HepG2 (cell line): ENCODE results near the gene S100A13. TPM values are rescaled to one million over a fixed set of nuclear protein-coding genes. Genes with fewer than 3 reads are reported as not detected.

Experiments used
- FOSL2 ChIP-seq: sonication (generic); formaldehyde crosslinking; IDR thresholded peaks from 2 replicates; pipeline ENCODE4 v1.4.0; 2020; ENCODE audit warnings: missing genetic modification reagents
- HDAC6 ChIP-seq: fragments of 200-600 bp; sonication (generic); IDR thresholded peaks from 2 replicates; pipeline ENCODE4 v1.7.0; 2017; ENCODE audit warnings: mild to moderate bottlenecking, antibody characterized with exemption, low read length, low read depth
- HES4 ChIP-seq: sonication (generic); formaldehyde crosslinking; IDR thresholded peaks from 2 replicates; pipeline ENCODE4 v1.9.0; 2021; ENCODE audit warnings: mild to moderate bottlenecking, missing genetic modification reagents, borderline replicate concordance
- HOXA3 ChIP-seq: sonication (generic); formaldehyde crosslinking; IDR thresholded peaks from 2 replicates; pipeline ENCODE4 v1.5.0; 2020; ENCODE audit warnings: missing genetic modification reagents
- HOXD1 ChIP-seq: sonication (generic); formaldehyde crosslinking; IDR thresholded peaks from 2 replicates; pipeline ENCODE4 v1.5.0; 2020; ENCODE audit warnings: missing genetic modification reagents
- KLF16 ChIP-seq, 2 experiments: sonication (generic) in 1 of 2; formaldehyde crosslinking in 1 of 2; IDR thresholded peaks; 2 replicates each; pipeline versions ENCODE4 v1.6.1 to v1.8.0; 2016 to 2023; ENCODE audit warnings: missing genetic modification reagents in 2 of 2, missing compliant biosample characterization in 1 of 2
- KLF9 ChIP-seq: IDR thresholded peaks from 2 replicates; pipeline ENCODE4 v1.6.1; 2016; ENCODE audit warnings: low read depth
- MAF1 ChIP-seq: sonication (generic); formaldehyde crosslinking; IDR thresholded peaks from 2 replicates; pipeline ENCODE4 v1.5.0; 2020; ENCODE audit warnings: missing genetic modification reagents, borderline replicate concordance
- NFIC ChIP-seq: IDR thresholded peaks from 2 replicates; pipeline ENCODE4 v1.6.1; 2012; ENCODE audit warnings: mild to moderate bottlenecking, low read length, inconsistent platforms
- NR2F6 ChIP-seq, 2 experiments: IDR thresholded peaks; 2 replicates each; pipeline ENCODE4 v1.6.1; 2016; ENCODE audit warnings: antibody characterized with exemption in 1 of 2, mild to moderate bottlenecking in 1 of 2
- RAD21 ChIP-seq: fragments of 450-650 bp; formaldehyde crosslinking; IDR thresholded peaks from 2 replicates; pipeline ENCODE4 v1.5.0; 2020; ENCODE audit warnings: mild to moderate bottlenecking
- RFXAP ChIP-seq: sonication (generic); formaldehyde crosslinking; IDR thresholded peaks from 2 replicates; pipeline ENCODE4 v1.4.0; 2020; ENCODE audit warnings: missing genetic modification reagents, borderline replicate concordance
- SOX6 ChIP-seq, 2 experiments: fragments of 450-650 bp in 1 of 2; sonication (generic) in 1 of 2; formaldehyde crosslinking in 1 of 2; IDR thresholded peaks; 2 replicates each; pipeline versions ENCODE4 v1.4.0 to v1.6.1; 2017 to 2020; ENCODE audit warnings: antibody characterized with exemption in 1 of 2, mild to moderate bottlenecking in 1 of 2, missing genetic modification reagents in 1 of 2
- polyA plus RNA-seq, 8 experiments: library from polyadenylated mRNA; depleted of rRNA in 3 of 8; stranded (reverse) in 7 of 8; unstranded in 1 of 8; fragments of >200 nt; fragmentation: Illumina TruSeq in 4 of 8; extraction: Trizol in 4 of 8; gene quantifications; 2 replicates each; pipeline versions ENCODE4 v1.2.1 to v1.2.3, GENCODE V29; 2011 to 2016; ENCODE audit warnings: low read depth in 4 of 8, missing spikeins in 1 of 8, mixed read lengths in 1 of 8; ENCODE audit not compliant: insufficient read depth in 1 of 8
- total RNA-seq, 5 experiments: library from RNA; depleted of rRNA; stranded (reverse); fragments of >200 nt; fragmentation: Illumina TruSeq; extraction: Trizol; gene quantifications; 2 replicates each; pipeline ENCODE4 v1.2.3, GENCODE V29; 2016; ENCODE audit warnings: low read depth in 1 of 5
- TF ChIP-seq, protein P1 (sequence below): sonication (generic); formaldehyde crosslinking; conservative IDR thresholded peaks from 2 replicates; pipeline ENCODE4 v1.4.0; 2020; ENCODE audit warnings: mild to moderate bottlenecking, missing genetic modification reagents, moderate library complexity
- TF ChIP-seq, protein P2 (sequence below): fragments of 450-650 bp; IDR thresholded peaks from 2 replicates; pipeline ENCODE4 v1.6.1; 2016
- TF ChIP-seq, protein P3 (sequence below): sonication (generic); formaldehyde crosslinking; IDR thresholded peaks from 2 replicates; pipeline ENCODE4 v1.4.0; 2020; ENCODE audit warnings: missing genetic modification reagents
- TF ChIP-seq, protein P4 (sequence below): IDR thresholded peaks from 2 replicates; pipeline ENCODE4 v1.6.1; 2018; ENCODE audit warnings: missing genetic modification reagents, mild to moderate bottlenecking, missing compliant biosample characterization
- TF ChIP-seq, protein P5 (sequence below): sonication (generic); formaldehyde crosslinking; IDR thresholded peaks from 2 replicates; pipeline ENCODE4 v1.8.0; 2022; ENCODE audit warnings: mild to moderate bottlenecking, missing genetic modification reagents; ENCODE audit not compliant: insufficient replicate concordance

Gene S100A13
- total and polyA plus RNA-seq, 2 of the 13 experiments (the other 11 are each of a cell fraction or from before 2014, with no cell fraction given) = 89.5 to 172 TPM

DNA sequence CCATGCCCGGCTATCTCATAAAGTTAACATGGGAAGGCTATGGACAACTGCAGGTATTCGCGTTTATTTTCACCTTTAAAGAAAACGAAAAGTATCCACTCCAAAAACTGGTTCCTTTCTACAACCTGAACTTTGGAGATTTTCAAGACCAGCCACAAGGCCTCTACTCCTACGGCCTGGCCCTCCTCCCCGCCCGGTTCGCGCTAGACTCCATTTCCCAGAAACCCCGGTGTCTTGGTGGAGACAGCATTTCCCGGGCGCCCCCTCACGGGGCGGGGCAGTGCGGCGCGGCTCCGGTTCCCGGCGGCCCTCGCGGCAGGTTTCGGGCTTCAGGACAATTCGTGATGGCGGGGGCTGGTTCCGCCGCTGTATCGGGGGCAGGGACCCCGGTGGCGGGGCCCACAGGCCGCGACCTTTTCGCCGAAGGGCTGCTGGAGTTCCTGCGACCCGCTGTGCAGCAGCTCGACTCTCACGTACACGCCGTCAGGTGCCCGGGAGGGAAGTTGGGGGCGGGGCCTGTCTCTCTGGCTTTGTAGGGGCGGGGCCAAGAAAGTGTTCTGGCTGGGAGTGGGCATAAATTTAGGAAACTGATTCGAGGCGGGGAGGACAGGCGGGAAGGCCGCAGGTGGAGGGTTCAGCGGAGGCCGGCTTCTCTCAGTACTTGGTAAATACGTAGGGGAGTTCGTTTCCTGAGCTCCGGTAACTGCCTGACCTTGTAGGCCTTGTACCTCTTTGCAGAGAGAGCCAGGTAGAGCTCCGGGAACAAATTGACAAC is 31.3 kb upstream of the S100A13 start, which contains the start of gene SNAPIN (continued):
- TF ChIP-seq NFIC (no peak), HOXD1 (CRISPR knock-in tag) (peak; percentile 41; the same call in 1 of the 2 replicates), SOX6 (IDR thresholded peaks at IDR 0.05) (no peak), SOX6 (CRISPR knock-in tag; IDR thresholded peaks at IDR 0.05) (peak; percentile 52; the same call in 1 of the 2 replicates), HDAC6 (no peak), HES4 (CRISPR knock-in tag) (no peak), RAD21 (CRISPR knock-in tag) (0 out of 2 replicates have a peak, but pooled peaks have one; percentile 29), KLF16 (CRISPR knock-in tag; IDR thresholded peaks at IDR 0.05) (peak in 1 of 2 experiments; percentile 75; a peak in 2 of 4 replicates), MAF1 (peak; percentile 68; the same call in 1 of the 2 replicates), RFXAP (CRISPR knock-in tag) (0 out of 2 replicates have a peak, but pooled peaks have one; percentile 41), NR2F6 (IDR thresholded peaks at IDR 0.05) (no peak), NR2F6 (CRISPR knock-in tag; IDR thresholded peaks at IDR 0.05) (no peak), KLF9 (0 out of 2 replicates have a peak, but pooled peaks have one; percentile 37), HOXA3 (peak; percentile 66), FOSL2 (CRISPR knock-in tag) (peak; percentile 29)
- TF ChIP-seq, protein P1, sequence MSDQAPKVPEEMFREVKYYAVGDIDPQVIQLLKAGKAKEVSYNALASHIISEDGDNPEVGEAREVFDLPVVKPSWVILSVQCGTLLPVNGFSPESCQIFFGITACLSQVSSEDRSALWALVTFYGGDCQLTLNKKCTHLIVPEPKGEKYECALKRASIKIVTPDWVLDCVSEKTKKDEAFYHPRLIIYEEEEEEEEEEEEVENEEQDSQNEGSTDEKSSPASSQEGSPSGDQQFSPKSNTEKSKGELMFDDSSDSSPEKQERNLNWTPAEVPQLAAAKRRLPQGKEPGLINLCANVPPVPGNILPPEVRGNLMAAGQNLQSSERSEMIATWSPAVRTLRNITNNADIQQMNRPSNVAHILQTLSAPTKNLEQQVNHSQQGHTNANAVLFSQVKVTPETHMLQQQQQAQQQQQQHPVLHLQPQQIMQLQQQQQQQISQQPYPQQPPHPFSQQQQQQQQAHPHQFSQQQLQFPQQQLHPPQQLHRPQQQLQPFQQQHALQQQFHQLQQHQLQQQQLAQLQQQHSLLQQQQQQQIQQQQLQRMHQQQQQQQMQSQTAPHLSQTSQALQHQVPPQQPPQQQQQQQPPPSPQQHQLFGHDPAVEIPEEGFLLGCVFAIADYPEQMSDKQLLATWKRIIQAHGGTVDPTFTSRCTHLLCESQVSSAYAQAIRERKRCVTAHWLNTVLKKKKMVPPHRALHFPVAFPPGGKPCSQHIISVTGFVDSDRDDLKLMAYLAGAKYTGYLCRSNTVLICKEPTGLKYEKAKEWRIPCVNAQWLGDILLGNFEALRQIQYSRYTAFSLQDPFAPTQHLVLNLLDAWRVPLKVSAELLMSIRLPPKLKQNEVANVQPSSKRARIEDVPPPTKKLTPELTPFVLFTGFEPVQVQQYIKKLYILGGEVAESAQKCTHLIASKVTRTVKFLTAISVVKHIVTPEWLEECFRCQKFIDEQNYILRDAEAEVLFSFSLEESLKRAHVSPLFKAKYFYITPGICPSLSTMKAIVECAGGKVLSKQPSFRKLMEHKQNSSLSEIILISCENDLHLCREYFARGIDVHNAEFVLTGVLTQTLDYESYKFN (CRISPR knock-in tag) = peak; percentile 56
- TF ChIP-seq, protein P2, sequence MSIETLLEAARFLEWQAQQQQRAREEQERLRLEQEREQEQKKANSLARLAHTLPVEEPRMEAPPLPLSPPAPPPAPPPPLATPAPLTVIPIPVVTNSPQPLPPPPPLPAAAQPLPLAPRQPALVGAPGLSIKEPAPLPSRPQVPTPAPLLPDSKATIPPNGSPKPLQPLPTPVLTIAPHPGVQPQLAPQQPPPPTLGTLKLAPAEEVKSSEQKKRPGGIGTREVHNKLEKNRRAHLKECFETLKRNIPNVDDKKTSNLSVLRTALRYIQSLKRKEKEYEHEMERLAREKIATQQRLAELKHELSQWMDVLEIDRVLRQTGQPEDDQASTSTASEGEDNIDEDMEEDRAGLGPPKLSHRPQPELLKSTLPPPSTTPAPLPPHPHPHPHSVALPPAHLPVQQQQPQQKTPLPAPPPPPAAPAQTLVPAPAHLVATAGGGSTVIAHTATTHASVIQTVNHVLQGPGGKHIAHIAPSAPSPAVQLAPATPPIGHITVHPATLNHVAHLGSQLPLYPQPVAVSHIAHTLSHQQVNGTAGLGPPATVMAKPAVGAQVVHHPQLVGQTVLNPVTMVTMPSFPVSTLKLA = no peak
- TF ChIP-seq, protein P3, sequence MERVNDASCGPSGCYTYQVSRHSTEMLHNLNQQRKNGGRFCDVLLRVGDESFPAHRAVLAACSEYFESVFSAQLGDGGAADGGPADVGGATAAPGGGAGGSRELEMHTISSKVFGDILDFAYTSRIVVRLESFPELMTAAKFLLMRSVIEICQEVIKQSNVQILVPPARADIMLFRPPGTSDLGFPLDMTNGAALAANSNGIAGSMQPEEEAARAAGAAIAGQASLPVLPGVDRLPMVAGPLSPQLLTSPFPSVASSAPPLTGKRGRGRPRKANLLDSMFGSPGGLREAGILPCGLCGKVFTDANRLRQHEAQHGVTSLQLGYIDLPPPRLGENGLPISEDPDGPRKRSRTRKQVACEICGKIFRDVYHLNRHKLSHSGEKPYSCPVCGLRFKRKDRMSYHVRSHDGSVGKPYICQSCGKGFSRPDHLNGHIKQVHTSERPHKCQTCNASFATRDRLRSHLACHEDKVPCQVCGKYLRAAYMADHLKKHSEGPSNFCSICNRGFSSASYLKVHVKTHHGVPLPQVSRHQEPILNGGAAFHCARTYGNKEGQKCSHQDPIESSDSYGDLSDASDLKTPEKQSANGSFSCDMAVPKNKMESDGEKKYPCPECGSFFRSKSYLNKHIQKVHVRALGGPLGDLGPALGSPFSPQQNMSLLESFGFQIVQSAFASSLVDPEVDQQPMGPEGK = peak; percentile 86
- TF ChIP-seq, protein P4, sequence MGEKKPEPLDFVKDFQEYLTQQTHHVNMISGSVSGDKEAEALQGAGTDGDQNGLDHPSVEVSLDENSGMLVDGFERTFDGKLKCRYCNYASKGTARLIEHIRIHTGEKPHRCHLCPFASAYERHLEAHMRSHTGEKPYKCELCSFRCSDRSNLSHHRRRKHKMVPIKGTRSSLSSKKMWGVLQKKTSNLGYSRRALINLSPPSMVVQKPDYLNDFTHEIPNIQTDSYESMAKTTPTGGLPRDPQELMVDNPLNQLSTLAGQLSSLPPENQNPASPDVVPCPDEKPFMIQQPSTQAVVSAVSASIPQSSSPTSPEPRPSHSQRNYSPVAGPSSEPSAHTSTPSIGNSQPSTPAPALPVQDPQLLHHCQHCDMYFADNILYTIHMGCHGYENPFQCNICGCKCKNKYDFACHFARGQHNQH (CRISPR knock-in tag) = peak; percentile 73
- TF ChIP-seq, protein P5, sequence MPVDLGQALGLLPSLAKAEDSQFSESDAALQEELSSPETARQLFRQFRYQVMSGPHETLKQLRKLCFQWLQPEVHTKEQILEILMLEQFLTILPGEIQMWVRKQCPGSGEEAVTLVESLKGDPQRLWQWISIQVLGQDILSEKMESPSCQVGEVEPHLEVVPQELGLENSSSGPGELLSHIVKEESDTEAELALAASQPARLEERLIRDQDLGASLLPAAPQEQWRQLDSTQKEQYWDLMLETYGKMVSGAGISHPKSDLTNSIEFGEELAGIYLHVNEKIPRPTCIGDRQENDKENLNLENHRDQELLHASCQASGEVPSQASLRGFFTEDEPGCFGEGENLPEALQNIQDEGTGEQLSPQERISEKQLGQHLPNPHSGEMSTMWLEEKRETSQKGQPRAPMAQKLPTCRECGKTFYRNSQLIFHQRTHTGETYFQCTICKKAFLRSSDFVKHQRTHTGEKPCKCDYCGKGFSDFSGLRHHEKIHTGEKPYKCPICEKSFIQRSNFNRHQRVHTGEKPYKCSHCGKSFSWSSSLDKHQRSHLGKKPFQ (CRISPR knock-in tag) = peak; percentile 66
